Peyer's patch (tissue), 4 donors: ENCODE results near the gene TREML1.

Experiments
- POLR2A ChIP-seq, 2 donors: fragments of 450-650 bp; IDR thresholded peaks; one replicate each; pipeline ENCODE4 v1.5.1; 2017; ENCODE audit warnings: antibody characterized with exemption in 2 of 2, mild to moderate bottlenecking in 2 of 2, moderate library complexity in 2 of 2
- TF ChIP-seq, protein P1 (sequence below), 6 experiments: fragments of 450-650 bp in 4 of 6; fragments of 200-600 bp in 2 of 6; sonication (generic) in 1 of 6; IDR thresholded peaks; one replicate each; pipeline ENCODE4 v1.5.1; 2017 to 2019; ENCODE audit warnings: antibody characterized with exemption in 6 of 6, mild to moderate bottlenecking in 3 of 6, moderate library complexity in 1 of 6

DNA sequence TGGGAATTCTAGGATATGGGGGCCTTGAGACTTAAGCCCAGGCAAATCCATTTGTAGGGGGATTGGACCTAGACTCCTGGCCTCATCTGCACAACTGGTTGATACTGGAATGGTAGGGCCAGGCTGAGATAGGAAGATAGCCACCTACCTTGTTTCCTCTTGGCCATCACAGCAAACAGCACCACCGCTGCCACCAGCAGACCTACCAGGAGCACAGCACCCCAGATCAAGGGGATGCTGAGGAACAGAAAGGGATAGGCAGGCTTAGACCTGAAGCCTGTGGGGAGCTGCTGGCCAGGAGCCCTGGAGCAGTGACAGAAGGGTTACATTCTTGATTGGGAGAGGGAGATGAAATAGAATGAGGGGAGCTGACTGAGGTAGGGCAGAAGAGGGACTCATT, 3.5 kb downstream of the TREML1 start:
- TF ChIP-seq, protein P1, sequence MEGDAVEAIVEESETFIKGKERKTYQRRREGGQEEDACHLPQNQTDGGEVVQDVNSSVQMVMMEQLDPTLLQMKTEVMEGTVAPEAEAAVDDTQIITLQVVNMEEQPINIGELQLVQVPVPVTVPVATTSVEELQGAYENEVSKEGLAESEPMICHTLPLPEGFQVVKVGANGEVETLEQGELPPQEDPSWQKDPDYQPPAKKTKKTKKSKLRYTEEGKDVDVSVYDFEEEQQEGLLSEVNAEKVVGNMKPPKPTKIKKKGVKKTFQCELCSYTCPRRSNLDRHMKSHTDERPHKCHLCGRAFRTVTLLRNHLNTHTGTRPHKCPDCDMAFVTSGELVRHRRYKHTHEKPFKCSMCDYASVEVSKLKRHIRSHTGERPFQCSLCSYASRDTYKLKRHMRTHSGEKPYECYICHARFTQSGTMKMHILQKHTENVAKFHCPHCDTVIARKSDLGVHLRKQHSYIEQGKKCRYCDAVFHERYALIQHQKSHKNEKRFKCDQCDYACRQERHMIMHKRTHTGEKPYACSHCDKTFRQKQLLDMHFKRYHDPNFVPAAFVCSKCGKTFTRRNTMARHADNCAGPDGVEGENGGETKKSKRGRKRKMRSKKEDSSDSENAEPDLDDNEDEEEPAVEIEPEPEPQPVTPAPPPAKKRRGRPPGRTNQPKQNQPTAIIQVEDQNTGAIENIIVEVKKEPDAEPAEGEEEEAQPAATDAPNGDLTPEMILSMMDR (IDR thresholded peaks at IDR 0.05): no peak
- no peak for TF ChIP-seq POLR2A (IDR thresholded peaks at IDR 0.05)
